WTC11 (cell line): Measurements from ENCODE around the gene TXNRD1.

Source experiments
- NR2C2 ChIP-seq: sonication (generic); formaldehyde crosslinking; IDR thresholded peaks from 2 replicates; pipeline ENCODE4 v1.8.0; 2022; ENCODE audit warnings: mild to moderate bottlenecking, missing genetic modification reagents
- RELA ChIP-seq: sonication (generic); formaldehyde crosslinking; IDR thresholded peaks from 2 replicates; pipeline ENCODE4 v1.8.1; 2022; ENCODE audit warnings: missing genetic modification reagents, mild to moderate bottlenecking, borderline replicate concordance
- ZNF219 ChIP-seq: sonication (generic); formaldehyde crosslinking; IDR thresholded peaks from 2 replicates; pipeline ENCODE4 v1.8.0; 2023; ENCODE audit warnings: missing genetic modification reagents, mild to moderate bottlenecking, borderline replicate concordance
- TF ChIP-seq, protein P1 (sequence below): fragments of 200-600 bp; IDR thresholded peaks from 2 replicates; pipeline ENCODE4 v1.8.0; 2022; ENCODE audit warnings: antibody characterized with exemption
- TF ChIP-seq, protein P2 (sequence below): sonication (generic); formaldehyde crosslinking; IDR thresholded peaks from 2 replicates; pipeline ENCODE4 v1.8.1; 2022; ENCODE audit warnings: low read depth, missing genetic modification reagents, borderline replicate concordance

DNA sequence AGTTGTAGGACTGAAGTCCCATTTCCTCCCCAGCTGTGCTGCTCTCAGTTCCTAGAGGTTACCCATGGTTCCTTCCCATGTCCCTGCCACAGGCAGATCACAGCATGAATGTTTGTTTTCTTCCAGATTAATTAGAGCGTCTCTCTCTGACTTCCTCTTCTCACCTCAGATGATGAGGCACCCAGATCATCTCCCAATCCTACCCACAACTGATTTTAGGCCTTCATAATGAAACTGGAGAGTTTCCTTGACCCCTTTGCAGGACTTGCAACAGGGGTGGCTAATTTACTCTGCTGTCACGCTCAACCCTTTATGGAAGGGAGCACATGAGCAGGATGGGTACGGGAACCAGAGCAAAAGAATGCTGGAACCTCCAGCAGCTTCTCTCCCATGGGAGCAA, 32.1 kb upstream of the TXNRD1 start:
- TF ChIP-seq, protein P1, sequence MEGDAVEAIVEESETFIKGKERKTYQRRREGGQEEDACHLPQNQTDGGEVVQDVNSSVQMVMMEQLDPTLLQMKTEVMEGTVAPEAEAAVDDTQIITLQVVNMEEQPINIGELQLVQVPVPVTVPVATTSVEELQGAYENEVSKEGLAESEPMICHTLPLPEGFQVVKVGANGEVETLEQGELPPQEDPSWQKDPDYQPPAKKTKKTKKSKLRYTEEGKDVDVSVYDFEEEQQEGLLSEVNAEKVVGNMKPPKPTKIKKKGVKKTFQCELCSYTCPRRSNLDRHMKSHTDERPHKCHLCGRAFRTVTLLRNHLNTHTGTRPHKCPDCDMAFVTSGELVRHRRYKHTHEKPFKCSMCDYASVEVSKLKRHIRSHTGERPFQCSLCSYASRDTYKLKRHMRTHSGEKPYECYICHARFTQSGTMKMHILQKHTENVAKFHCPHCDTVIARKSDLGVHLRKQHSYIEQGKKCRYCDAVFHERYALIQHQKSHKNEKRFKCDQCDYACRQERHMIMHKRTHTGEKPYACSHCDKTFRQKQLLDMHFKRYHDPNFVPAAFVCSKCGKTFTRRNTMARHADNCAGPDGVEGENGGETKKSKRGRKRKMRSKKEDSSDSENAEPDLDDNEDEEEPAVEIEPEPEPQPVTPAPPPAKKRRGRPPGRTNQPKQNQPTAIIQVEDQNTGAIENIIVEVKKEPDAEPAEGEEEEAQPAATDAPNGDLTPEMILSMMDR = no peak
- TF ChIP-seq NR2C2 = no peak
- TF ChIP-seq RELA (CRISPR knock-in tag) = no peak
- no peak for TF ChIP-seq ZNF219 (CRISPR knock-in tag)
- TF ChIP-seq, protein P2, sequence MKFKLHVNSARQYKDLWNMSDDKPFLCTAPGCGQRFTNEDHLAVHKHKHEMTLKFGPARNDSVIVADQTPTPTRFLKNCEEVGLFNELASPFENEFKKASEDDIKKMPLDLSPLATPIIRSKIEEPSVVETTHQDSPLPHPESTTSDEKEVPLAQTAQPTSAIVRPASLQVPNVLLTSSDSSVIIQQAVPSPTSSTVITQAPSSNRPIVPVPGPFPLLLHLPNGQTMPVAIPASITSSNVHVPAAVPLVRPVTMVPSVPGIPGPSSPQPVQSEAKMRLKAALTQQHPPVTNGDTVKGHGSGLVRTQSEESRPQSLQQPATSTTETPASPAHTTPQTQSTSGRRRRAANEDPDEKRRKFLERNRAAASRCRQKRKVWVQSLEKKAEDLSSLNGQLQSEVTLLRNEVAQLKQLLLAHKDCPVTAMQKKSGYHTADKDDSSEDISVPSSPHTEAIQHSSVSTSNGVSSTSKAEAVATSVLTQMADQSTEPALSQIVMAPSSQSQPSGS = no peak
